GM12865 (cell line): ENCODE results near the gene CNTNAP4.

Experiments used
- DNase-seq: peaks from one replicate; pipeline ENCODE4 v3.0.0; 2010; ENCODE audit warnings: low read depth
- H3K4me3 ChIP-seq: 2 replicates; pipeline ENCODE4 v1.5.1; 2011; ENCODE audit warnings: mild to moderate bottlenecking, low read depth, low read length, control low read depth
- CTCF ChIP-seq: IDR thresholded peaks from 2 replicates; pipeline ENCODE4 v1.5.1; 2011; ENCODE audit warnings: low read length, control low read depth, low read depth, inconsistent platforms; ENCODE audit not compliant: insufficient read depth; ENCODE audit errors: missing control alignments

Gene CNTNAP4

GRCh38 chr16:76488065-76488417, 210.8 kb downstream of the CNTNAP4 start:
- TF ChIP-seq CTCF: no peak
- H3K4me3 ChIP-seq: no peak overlapping the region
- no peak for DNase-seq

- H3K4me3 ChIP-seq: no peak overlapping the region
- no peak for DNase-seq
- TF ChIP-seq CTCF: no peak
Observed at GRCh38 chr16:76490036-76490639, 212.9 kb downstream of the CNTNAP4 start.

GRCh38 chr16:76500006-76500405, 222.8 kb downstream of the CNTNAP4 start:
- DNase-seq: no peak
- H3K4me3 ChIP-seq: no peak overlapping the region
- TF ChIP-seq CTCF: no peak

GRCh38 chr16:76502063-76502462, 224.9 kb downstream of the CNTNAP4 start:
- no peak overlapping the region for H3K4me3 ChIP-seq
- no peak for DNase-seq
- no peak for TF ChIP-seq CTCF

- H3K4me3 ChIP-seq: no peak overlapping the region; the same call in 1 of the 2 replicates
- no peak for DNase-seq
- TF ChIP-seq CTCF: no peak
Observed at GRCh38 chr16:76502555-76502954, 225.4 kb downstream of the CNTNAP4 start.

- DNase-seq: no peak
- no peak overlapping the region for H3K4me3 ChIP-seq
- TF ChIP-seq CTCF: no peak
Observed at GRCh38 chr16:76503091-76503490, 225.9 kb downstream of the CNTNAP4 start.

- peak; percentile 36 for DNase-seq
- H3K4me3 ChIP-seq: no peak overlapping the region
- TF ChIP-seq CTCF: no peak
Observed at GRCh38 chr16:76511203-76511602, 234.0 kb downstream of the CNTNAP4 start.
